ENCODE results near the gene NUP160. TPM values are rescaled to one million over a fixed set of nuclear protein-coding genes. Genes with fewer than 3 reads are reported as not detected.
A peak's percentile ranks its signal among the peaks of the same experiment; 100 is the strongest.

Gene NUP160
- total RNA-seq, 1 donor from 2014 or later, result 18.5 TPM

- Mint-ChIP-seq H3K4me1 (ENCODE audit: low read depth) (peaks cover 17% of the 10 kb centered on the region), H3K4me3 (ENCODE audit: unreplicated experiment) (peak overlapping the region; percentile 41), H3K9me3 (ENCODE audit: low read depth) (no peaks in the 10 kb centered on the region), H3K27me3 (ENCODE audit: low read depth) (no peaks in the 10 kb centered on the region), H3K27ac (ENCODE audit: unreplicated experiment) (peak overlapping the region; percentile 49), H3K36me3 (ENCODE audit: low read depth) (no peaks in the 10 kb centered on the region)
- no peak for TF ChIP-seq CTCF (IDR thresholded peaks at IDR 0.05)
- no peak for DNase-seq (ENCODE audit: low spot score)
Measured at GRCh38 chr11:47857892-47858543, 9.9 kb upstream of the NUP160 start.

GRCh38 chr11:47857485-47857884 is 9.3 kb upstream of the NUP160 start:
- Mint-ChIP-seq H3K27ac (ENCODE audit: unreplicated experiment) (no peak overlapping the region), H3K4me1 (ENCODE audit: low read depth) (peaks cover 15% of the 10 kb centered on the region), H3K27me3 (ENCODE audit: low read depth) (no peaks in the 10 kb centered on the region), H3K9me3 (ENCODE audit: low read depth) (no peaks in the 10 kb centered on the region), H3K36me3 (ENCODE audit: low read depth) (no peaks in the 10 kb centered on the region), H3K4me3 (ENCODE audit: unreplicated experiment) (no peak overlapping the region)
- no peak for TF ChIP-seq CTCF (IDR thresholded peaks at IDR 0.05)
- DNase-seq (ENCODE audit: low spot score), result no peak

- Mint-ChIP-seq H3K27ac (ENCODE audit: unreplicated experiment) (no peak overlapping the region), H3K4me1 (ENCODE audit: low read depth) (peaks cover 11% of the 10 kb centered on the region), H3K36me3 (ENCODE audit: low read depth) (no peaks in the 10 kb centered on the region), H3K4me3 (ENCODE audit: unreplicated experiment) (no peak overlapping the region), H3K9me3 (ENCODE audit: low read depth) (no peaks in the 10 kb centered on the region), H3K27me3 (ENCODE audit: low read depth) (no peaks in the 10 kb centered on the region)
- no peak for TF ChIP-seq CTCF (IDR thresholded peaks at IDR 0.05)
- no peak for DNase-seq (ENCODE audit: low spot score)
Measured at GRCh38 chr11:47856186-47856585, 8.0 kb upstream of the NUP160 start.

GRCh38 chr11:47854667-47855066 is 6.5 kb upstream of the NUP160 start:
- no peak for TF ChIP-seq CTCF (IDR thresholded peaks at IDR 0.05)
- Mint-ChIP-seq H3K36me3 (ENCODE audit: low read depth) (no peaks in the 10 kb centered on the region), H3K27ac (ENCODE audit: unreplicated experiment) (no peak overlapping the region), H3K4me3 (ENCODE audit: unreplicated experiment) (no peak overlapping the region), H3K27me3 (ENCODE audit: low read depth) (no peaks in the 10 kb centered on the region), H3K4me1 (ENCODE audit: low read depth) (peaks cover 11% of the 10 kb centered on the region), H3K9me3 (ENCODE audit: low read depth) (no peaks in the 10 kb centered on the region)
- no peak for DNase-seq (ENCODE audit: low spot score)

- no peak for TF ChIP-seq CTCF (IDR thresholded peaks at IDR 0.05)
- Mint-ChIP-seq H3K4me1 (ENCODE audit: low read depth) (peaks cover 16% of the 10 kb centered on the region), H3K27me3 (ENCODE audit: low read depth) (no peaks in the 10 kb centered on the region), H3K9me3 (ENCODE audit: low read depth) (no peaks in the 10 kb centered on the region), H3K36me3 (ENCODE audit: low read depth) (no peaks in the 10 kb centered on the region), H3K4me3 (ENCODE audit: unreplicated experiment) (no peak overlapping the region), H3K27ac (ENCODE audit: unreplicated experiment) (no peak overlapping the region)
- DNase-seq (ENCODE audit: low spot score), result no peak
Measured at GRCh38 chr11:47852053-47852452, 3.9 kb upstream of the NUP160 start.

All from chondrocyte (in vitro differentiated cells).